Neuronal stem cell (in vitro differentiated cells): ENCODE measurements around the gene CASZ1.
A peak's percentile ranks its signal among the peaks of the same experiment; 100 is the strongest.

Experiments used
- DNase-seq: peaks from one replicate; pipeline ENCODE4 v3.0.0-alpha.2; 2013; ENCODE audit warnings: low spot score
- H2AFZ ChIP-seq: one replicate; pipeline ENCODE4 v1.6.1; 2013; ENCODE audit warnings: mild to moderate bottlenecking, low read length, inconsistent platforms
- H2AK5ac ChIP-seq: 2 replicates; pipeline ENCODE4 v1.6.1; 2013; ENCODE audit warnings: low read depth, mild to moderate bottlenecking, inconsistent platforms, low read length, moderate library complexity, mixed read lengths
- H2BK120ac ChIP-seq: 2 replicates; pipeline ENCODE4 v1.6.1; 2013; ENCODE audit warnings: low read depth, mild to moderate bottlenecking, inconsistent platforms, low read length, moderate library complexity, mixed read lengths
- H2BK12ac ChIP-seq: one replicate; pipeline ENCODE4 v1.6.1; 2013; ENCODE audit warnings: low read length, inconsistent platforms
- H2BK15ac ChIP-seq: 2 replicates; pipeline ENCODE4 v1.6.1; 2013; ENCODE audit warnings: mild to moderate bottlenecking, low read length, inconsistent platforms, mixed read lengths
- H2BK5ac ChIP-seq: one replicate; pipeline ENCODE4 v1.6.1; 2013; ENCODE audit warnings: inconsistent platforms, mild to moderate bottlenecking, low read length, moderate library complexity
- H3K14ac ChIP-seq: one replicate; pipeline ENCODE4 v1.6.1; 2013; ENCODE audit warnings: low read length, inconsistent platforms
- H3K18ac ChIP-seq: 2 replicates; pipeline ENCODE4 v1.6.1; 2013; ENCODE audit warnings: low read length, inconsistent platforms
- H3K23ac ChIP-seq: 2 replicates; pipeline ENCODE4 v1.6.1; 2013; ENCODE audit warnings: low read depth, mild to moderate bottlenecking, mixed read lengths, low read length, inconsistent platforms; ENCODE audit not compliant: poor library complexity
- H3K27ac ChIP-seq: replicated peaks from 3 replicates; pipeline ENCODE4 v1.5.1; 2013; ENCODE audit warnings: low read length, inconsistent platforms
- H3K27me3 ChIP-seq, 3 experiments: 2 replicates each; pipeline ENCODE4 v1.6.1; 2013; ENCODE audit warnings: low read length in 3 of 3, mild to moderate bottlenecking in 2 of 3, inconsistent platforms in 1 of 3, low read depth in 1 of 3, mixed read lengths in 1 of 3, moderate library complexity in 1 of 3; ENCODE audit not compliant: control insufficient read depth in 3 of 3, insufficient read depth in 3 of 3
- H3K36me3 ChIP-seq, 2 donors: replicated peaks in 1 of 2; 2 replicates each; pipeline ENCODE4 v1.6.1; 2013; ENCODE audit warnings: low read length in 2 of 2; ENCODE audit not compliant: control insufficient read depth in 2 of 2, insufficient read depth in 2 of 2
- H3K4ac ChIP-seq: 2 replicates; pipeline ENCODE4 v1.6.1; 2013; ENCODE audit warnings: inconsistent platforms, mild to moderate bottlenecking, low read length, moderate library complexity
- H3K4me1 ChIP-seq, 2 donors: 1 replicate in 1 of 2; 2 replicates in 1 of 2; pipeline ENCODE4 v1.6.1; 2013; ENCODE audit warnings: low read length in 2 of 2, low read depth in 1 of 2; ENCODE audit not compliant: control insufficient read depth in 2 of 2, insufficient read depth in 1 of 2
- H3K4me2 ChIP-seq: one replicate; pipeline ENCODE4 v1.6.1; 2013; ENCODE audit warnings: mild to moderate bottlenecking, low read length, inconsistent platforms; ENCODE audit not compliant: insufficient read depth, poor library complexity, severe bottlenecking
- H3K4me3 ChIP-seq, 2 donors: 2 replicates each; pipeline ENCODE4 v1.5.1; 2013; ENCODE audit warnings: low read length in 2 of 2, mild to moderate bottlenecking in 2 of 2, inconsistent platforms in 1 of 2, moderate library complexity in 1 of 2
- H3K79me1 ChIP-seq: one replicate; pipeline ENCODE4 v1.6.1; 2013; ENCODE audit warnings: low read depth, mild to moderate bottlenecking, inconsistent platforms, low read length, moderate library complexity
- H3K9ac ChIP-seq: one replicate; pipeline ENCODE4 v1.6.1; 2013; ENCODE audit warnings: mild to moderate bottlenecking, low read depth, low read length, inconsistent platforms; ENCODE audit not compliant: poor library complexity
- H3K9me3 ChIP-seq, 2 donors: replicated peaks in 1 of 2; 2 replicates each; pipeline versions ENCODE3 to v1.6.1; 2013; ENCODE audit warnings: low read length in 2 of 2, mild to moderate bottlenecking in 2 of 2, inconsistent platforms in 1 of 2, low read depth in 1 of 2, mixed read lengths in 1 of 2, moderate library complexity in 1 of 2; ENCODE audit not compliant: control insufficient read depth in 2 of 2, insufficient read depth in 1 of 2
- H4K8ac ChIP-seq: one replicate; pipeline ENCODE4 v1.6.1; 2013; ENCODE audit warnings: low read depth, mild to moderate bottlenecking, inconsistent platforms, low read length, moderate library complexity
- H4K91ac ChIP-seq: one replicate; pipeline ENCODE4 v1.6.1; 2013; ENCODE audit warnings: low read length, low read depth, mild to moderate bottlenecking, inconsistent platforms; ENCODE audit not compliant: poor library complexity
- WGBS, 2 donors: extraction: QIAGEN DNeasy Blood & Tissue Kit; methylation state at CpG; one replicate each; pipeline ENCODE4 v1.1.7; 2013; ENCODE audit warnings: missing lambda C conversion rate in 2 of 2, mixed read lengths in 1 of 2; ENCODE audit not compliant: insufficient read length in 2 of 2, insufficient replicate concordance in 1 of 2; ENCODE audit errors: extremely low coverage in 2 of 2; 5-methylcytosine and 5-hydroxymethylcytosine counted together

The CASZ1 gene

DNA sequence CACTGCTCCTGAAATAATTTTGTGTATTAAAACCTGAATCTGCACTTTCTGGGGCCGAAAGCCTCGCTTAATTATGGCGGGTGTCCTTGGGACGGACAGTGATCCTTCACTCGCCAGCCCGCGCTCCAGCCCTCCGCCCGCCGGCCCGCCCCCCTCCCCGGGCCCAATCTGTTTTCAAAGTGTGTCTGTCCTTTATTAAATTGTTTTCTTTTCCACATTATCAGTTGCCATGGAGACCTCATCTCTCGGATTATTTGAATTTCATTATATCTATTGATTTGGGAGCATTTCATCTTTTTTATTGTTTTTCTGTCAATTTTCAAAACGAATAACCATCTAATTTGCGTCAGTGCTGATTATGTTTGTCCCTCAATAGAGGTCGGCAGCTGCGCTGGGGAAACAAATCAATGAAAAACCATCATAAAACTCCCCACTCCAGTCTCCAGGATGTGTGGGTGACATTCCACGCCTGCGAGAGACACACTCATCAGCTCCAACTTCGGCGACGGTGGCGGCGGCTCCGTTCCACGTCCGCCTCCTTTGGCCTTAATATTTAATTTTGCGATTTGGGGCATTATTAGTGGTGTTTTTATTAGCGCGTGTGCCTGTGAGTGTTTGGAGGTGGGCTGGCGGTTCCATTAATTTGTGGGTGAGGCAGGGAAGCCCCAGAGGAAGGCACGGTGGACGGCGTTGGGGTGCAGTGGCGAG, 123.9 kb downstream of the CASZ1 start:
- Histone ChIP-seq H3K9me3 (no peaks in the 10 kb centered on the region), H2BK120ac (no peak overlapping the region), H2BK15ac (no peak overlapping the region), H3K4ac (no peak overlapping the region), H3K23ac (no peak overlapping the region), H3K79me1 (peaks cover 7% of the 10 kb centered on the region), H2AFZ (no peak overlapping the region), H3K9ac (no peak overlapping the region), H3K27ac (no peak overlapping the region), H2BK5ac (no peak overlapping the region), H4K8ac (no peak overlapping the region), H3K14ac (no peak overlapping the region), H3K4me1 (peaks cover 28 to 67% of the 10 kb centered on the region in 2 donors), H3K36me3 (no peaks in the 10 kb centered on the region), H3K18ac (no peak overlapping the region), H3K4me3 (no peak overlapping the region), H3K4me2 (no peak overlapping the region), H2AK5ac (peak overlapping the region; percentile 81), H3K27me3 (no peaks in the 10 kb centered on the region), H4K91ac (no peak overlapping the region), H2BK12ac (peak overlapping the region; percentile 54)
- WGBS, 2 donors, result no CpG with 5 or more reads among the region's 35 CpGs
- DNase-seq, result no peak

DNA sequence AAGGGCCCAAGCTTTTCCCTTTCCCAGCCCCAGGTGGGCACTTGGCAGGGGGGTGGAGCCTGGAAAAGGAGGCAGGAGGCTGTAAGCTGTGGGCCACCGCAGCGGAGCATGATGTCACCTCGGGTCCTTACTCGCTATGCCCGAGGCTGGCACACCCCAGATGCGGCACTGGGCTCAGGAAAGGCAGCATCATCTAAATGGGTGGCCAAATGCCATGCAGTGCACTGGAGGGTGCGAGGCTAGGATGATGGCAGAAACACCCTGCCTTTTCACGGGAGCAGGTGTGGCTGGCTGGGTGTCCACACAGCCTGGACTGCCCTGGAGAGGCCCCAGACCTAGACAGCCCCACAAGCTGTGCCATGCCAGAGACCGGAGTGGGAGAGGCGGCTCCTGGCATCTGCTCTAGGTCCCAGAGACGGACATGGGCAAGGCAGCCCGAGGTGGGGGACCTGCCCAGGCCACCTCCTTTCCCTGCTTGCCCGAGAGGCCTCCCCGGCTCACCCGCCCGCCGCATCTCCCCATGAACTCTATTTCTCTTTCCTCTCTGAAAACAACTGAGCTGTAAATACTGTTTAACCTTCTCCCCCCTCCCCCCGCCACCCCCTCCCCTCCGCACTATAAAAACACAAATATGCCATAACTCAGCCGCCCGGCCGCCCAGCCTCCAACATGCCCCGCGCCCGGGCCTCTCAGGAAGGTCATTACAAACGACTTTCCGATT, 124.7 kb downstream of the CASZ1 start:
- Histone ChIP-seq H3K36me3 (no peaks in the 10 kb centered on the region), H3K4me3 (no peak overlapping the region), H2BK5ac (peak overlapping the region; percentile 1), H3K9me3 (no peaks in the 10 kb centered on the region), H2BK15ac (peak overlapping the region; percentile 11), H2BK120ac (peak overlapping the region; percentile 72), H3K4me2 (no peak overlapping the region), H3K27me3 (no peaks in the 10 kb centered on the region), H3K79me1 (peaks cover 7% of the 10 kb centered on the region), H3K14ac (peak overlapping the region; percentile 98), H3K23ac (peak overlapping the region; percentile 55), H2AK5ac (peak overlapping the region; percentile 74), H2AFZ (no peak overlapping the region), H3K9ac (peak overlapping the region; percentile 12), H3K4ac (no peak overlapping the region), H4K8ac (no peak overlapping the region), H4K91ac (no peak overlapping the region), H3K27ac (no peak overlapping the region), H3K18ac (peak overlapping the region; percentile 38), H2BK12ac (peak overlapping the region; percentile 46), H3K4me1 (peaks cover 25 to 66% of the 10 kb centered on the region in 2 donors)
- WGBS, 2 donors, result no CpG with 5 or more reads among the region's 27 CpGs
- DNase-seq, result no peak

DNA sequence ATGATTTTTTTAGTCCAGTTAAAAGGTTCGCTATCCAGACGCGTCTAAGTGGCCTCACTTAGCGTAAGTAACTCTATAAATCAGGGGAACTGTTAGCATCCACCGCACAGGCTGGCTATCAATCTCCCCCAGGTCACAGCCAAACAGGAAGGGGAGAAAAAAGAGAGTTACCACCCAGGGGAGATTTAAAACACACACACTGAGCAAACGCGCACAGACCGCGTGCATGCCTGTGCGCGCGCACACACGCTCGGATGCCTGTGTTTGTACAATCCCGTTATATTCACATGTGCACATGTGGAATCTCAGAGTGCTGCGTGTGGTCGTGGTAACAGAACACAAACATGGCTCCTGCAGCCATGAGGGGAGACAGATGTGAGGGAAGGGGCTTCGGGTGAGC, 125.4 kb downstream of the CASZ1 start:
- Histone ChIP-seq H3K27ac (no peak overlapping the region), H3K14ac (no peak overlapping the region), H3K9ac (no peak overlapping the region), H2AK5ac (peak overlapping the region; percentile 74), H2BK12ac (peak overlapping the region; percentile 46), H3K23ac (no peak overlapping the region), H3K4me1 (peaks cover 26 to 64% of the 10 kb centered on the region in 2 donors), H4K8ac (no peak overlapping the region), H3K4ac (no peak overlapping the region), H3K18ac (peak overlapping the region; percentile 15), H3K4me2 (no peak overlapping the region), H2BK15ac (peak overlapping the region; percentile 11), H3K36me3 (no peaks in the 10 kb centered on the region), H3K79me1 (peaks cover 7% of the 10 kb centered on the region), H3K27me3 (no peaks in the 10 kb centered on the region), H3K9me3 (no peaks in the 10 kb centered on the region), H2BK120ac (no peak overlapping the region), H2BK5ac (peak overlapping the region; percentile 1), H2AFZ (no peak overlapping the region), H3K4me3 (no peak overlapping the region), H4K91ac (no peak overlapping the region)
- DNase-seq, result no peak
- WGBS, 2 donors, result no CpG with 5 or more reads among the region's 18 CpGs

DNA sequence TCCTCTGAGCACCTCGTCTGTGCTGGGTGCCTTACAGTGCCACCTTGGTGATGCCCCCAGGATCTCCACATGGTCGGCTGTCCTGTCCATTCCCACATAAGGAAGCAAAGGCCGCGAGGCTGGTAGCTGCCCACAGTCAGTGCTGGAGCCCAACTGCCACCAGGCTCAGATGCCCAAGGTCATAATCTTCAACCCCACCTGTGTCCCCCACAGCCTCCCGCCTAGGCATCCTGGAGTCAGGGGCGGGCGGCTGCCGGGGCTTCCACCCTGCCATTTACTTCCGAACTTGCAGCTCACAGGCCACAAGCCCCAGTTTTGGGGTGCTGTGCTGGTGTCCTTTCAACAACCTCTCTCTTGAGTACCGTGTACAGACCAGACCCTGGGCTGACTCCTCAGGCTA, 126.3 kb downstream of the CASZ1 start:
- no peak overlapping the region for H2BK5ac ChIP-seq
- no peak overlapping the region for H3K27ac ChIP-seq
- peak overlapping the region; percentile 28 for H3K23ac ChIP-seq
- H3K4me2 ChIP-seq, result no peak overlapping the region
- peaks cover 25 to 65% of the 10 kb centered on the region in 2 donors for H3K4me1 ChIP-seq
- H3K36me3 ChIP-seq, result no peaks in the 10 kb centered on the region
- no peak overlapping the region for H4K91ac ChIP-seq
- peak overlapping the region; percentile 79 for H2AK5ac ChIP-seq
- H3K9me3 ChIP-seq, result no peaks in the 10 kb centered on the region
- no peak overlapping the region for H3K14ac ChIP-seq
- no peak overlapping the region for H3K4ac ChIP-seq
- H3K9ac ChIP-seq, result peak overlapping the region; percentile 40
- H3K18ac ChIP-seq, result no peak overlapping the region
- H2AFZ ChIP-seq, result no peak overlapping the region
- DNase-seq, result no peak
- H3K4me3 ChIP-seq, result no peak overlapping the region
- no peak overlapping the region for H2BK120ac ChIP-seq
- H3K27me3 ChIP-seq, result no peaks in the 10 kb centered on the region
- no peak overlapping the region for H4K8ac ChIP-seq
- H3K79me1 ChIP-seq, result peaks cover 7% of the 10 kb centered on the region
- no CpG with 5 or more reads among the region's 10 CpGs for WGBS, 2 donors
- peak overlapping the region; percentile 35 for H2BK12ac ChIP-seq
- H2BK15ac ChIP-seq, result peak overlapping the region; percentile 33
